ENCODE measurements around the gene OR5M11.
"Not testable (repeated sequence)": the region's sequence is repeated elsewhere in the genome, so short reads cannot be mapped to it uniquely, and the experiment has no call there.

GRCh38 chr11:56554691-56555090 is 11.6 kb upstream of the OR5M11 start:
- not testable (repeated sequence) for TF ChIP-seq CTCF (IDR thresholded peaks at IDR 0.05 in 8 of 11, conservative IDR thresholded peaks at IDR 0.05 in 3 of 11); POLR2A (IDR thresholded peaks at IDR 0.05)
